A549 (cell line): Measurements from ENCODE around the gene ARHGEF28. TPM values are rescaled to one million over a fixed set of nuclear protein-coding genes. Genes with fewer than 3 reads are reported as not detected.
A peak's percentile ranks its signal among the peaks of the same experiment; 100 is the strongest.

Source experiments
- ATAC-seq, 2 experiments: fragments of 200-7000 bp in 1 of 2; fragments of >200 bp in 1 of 2; cut with Nextera tagmentation in 1 of 2; cut with Tn5 transposase in 1 of 2; 3 replicates each; pipeline versions ENCODE4 v1.8.0 to v1.9.1; 2018 to 2020; ENCODE audit warnings: mild to moderate bottlenecking in 1 of 2, moderate library complexity in 1 of 2
- CTCF ChIA-PET: fragments of 300-600 bp; sonication (Branson Sonifier 250); formaldehyde crosslinking; extraction: SDS; loops from one replicate; lab custom pipeline; 2021; ENCODE audit warnings: antibody characterized with exemption, inconsistent platforms; lab: Yijun Ruan, JAX
- POLR2A ChIA-PET: fragments of 350-600 bp; formaldehyde crosslinking; extraction: SDS; loops from one replicate; lab custom pipeline; 2021; ENCODE audit warnings: antibody characterized with exemption, inconsistent platforms; lab: Yijun Ruan, JAX
- DNase-seq, 2 experiments: peaks; one replicate each; pipeline versions ENCODE4 v3.0.0 to v3.0.0-alpha.2; 2011 to 2016; ENCODE audit warnings: low read depth in 1 of 2, low spot score in 1 of 2
- FAIRE-seq: peaks from 2 replicates; lab custom pipeline; 2011; peaks lifted over from hg19 to GRCh38; lab: Jason Lieb, UNC
- H3K27ac ChIP-seq, 2 experiments: fragments of >200 bp; sonication (Bioruptor Twin); formaldehyde crosslinking; 3 replicates each; pipeline ENCODE4 v1.5.1; 2016 to 2017
- H3K4me1 ChIP-seq: fragments of >200 bp; sonication (Bioruptor Twin); formaldehyde crosslinking; 3 replicates; pipeline ENCODE4 v1.6.1; 2016
- H3K4me2 ChIP-seq: fragments of >200 bp; sonication (Bioruptor Twin); formaldehyde crosslinking; 3 replicates; pipeline ENCODE4 v1.6.1; 2016
- H3K4me3 ChIP-seq: fragments of >200 bp; sonication (Bioruptor Twin); formaldehyde crosslinking; 3 replicates; pipeline ENCODE4 v1.5.1; 2016
- H3K9me3 ChIP-seq: fragments of >200 bp; sonication (Bioruptor Twin); formaldehyde crosslinking; 3 replicates; pipeline ENCODE4 v1.6.1; 2016
- CEBPB ChIP-seq, 2 experiments: fragments of >200 bp in 1 of 2; sonication (Bioruptor Twin) in 1 of 2; formaldehyde crosslinking in 1 of 2; IDR thresholded peaks; 2 replicates each; pipeline ENCODE4 v1.6.1; 2012 to 2016
- CHD2 ChIP-seq: fragments of 150-350 bp; IDR thresholded peaks from 2 replicates; pipeline ENCODE4 v1.6.1; 2014; ENCODE audit warnings: low read length; ENCODE audit not compliant: partially characterized antibody
- E2F6 ChIP-seq: IDR thresholded peaks from 2 replicates; pipeline ENCODE4 v1.6.1; 2012; ENCODE audit warnings: low read depth, borderline replicate concordance
- EHF ChIP-seq: fragments of 250-450 bp; sonication (Bioruptor Pico); IDR thresholded peaks from 2 replicates; pipeline ENCODE4 v1.5.0; 2020; ENCODE audit warnings: mild to moderate bottlenecking
- EP300 ChIP-seq, 2 experiments: fragments of >200 bp; sonication (Bioruptor Twin); formaldehyde crosslinking; IDR thresholded peaks; 2 replicates in 1 of 2; 3 replicates in 1 of 2; pipeline ENCODE4 v1.6.1; 2016 to 2017
- FOSB ChIP-seq: fragments of 250-450 bp; sonication (Bioruptor Pico); IDR thresholded peaks from 2 replicates; pipeline ENCODE4 v1.5.0; 2020; ENCODE audit warnings: mild to moderate bottlenecking, moderate library complexity
- FOSL2 ChIP-seq, 2 experiments: fragments of 450-650 bp in 1 of 2; fragments of >200 bp in 1 of 2; sonication (Bioruptor Twin) in 1 of 2; formaldehyde crosslinking; IDR thresholded peaks; 2 replicates each; pipeline versions ENCODE4 v1.5.0 to v1.6.1; 2016 to 2020; ENCODE audit warnings: mild to moderate bottlenecking in 1 of 2, moderate library complexity in 1 of 2
- FOXS1 ChIP-seq: fragments of 250-450 bp; sonication (Bioruptor Pico); IDR thresholded peaks from 2 replicates; pipeline ENCODE4 v1.5.0; 2020; ENCODE audit warnings: mild to moderate bottlenecking, moderate library complexity
- GATA3 ChIP-seq: IDR thresholded peaks from 2 replicates; pipeline ENCODE4 v1.6.1; 2012; ENCODE audit warnings: borderline replicate concordance
- HDAC2 ChIP-seq: fragments of 200-600 bp; sonication (generic); IDR thresholded peaks from 2 replicates; pipeline ENCODE4 v1.6.1; 2016
- HOXB13 ChIP-seq: fragments of 250-450 bp; sonication (Bioruptor Pico); IDR thresholded peaks from 2 replicates; pipeline ENCODE4 v1.5.0; 2020; ENCODE audit warnings: low read depth, mild to moderate bottlenecking, moderate library complexity
- HOXB5 ChIP-seq: fragments of 250-450 bp; sonication (Bioruptor Pico); IDR thresholded peaks from 2 replicates; pipeline ENCODE4 v1.5.0; 2020; ENCODE audit warnings: mild to moderate bottlenecking, moderate library complexity
- JUNB ChIP-seq: fragments of >200 bp; sonication (Bioruptor Twin); formaldehyde crosslinking; IDR thresholded peaks from 2 replicates; pipeline ENCODE4 v1.6.1; 2016
- MAFK ChIP-seq: fragments of 450-650 bp; IDR thresholded peaks from 2 replicates; pipeline ENCODE4 v1.6.1; 2014; ENCODE audit not compliant: partially characterized antibody
- MAX ChIP-seq: IDR thresholded peaks from 2 replicates; pipeline ENCODE4 v1.6.1; 2012
- NFE2L2 ChIP-seq: fragments of 150-350 bp; conservative IDR thresholded peaks from 2 replicates; pipeline ENCODE4 v1.6.1; 2014; ENCODE audit warnings: low read length
- PBX3 ChIP-seq: IDR thresholded peaks from 2 replicates; pipeline ENCODE4 v1.6.1; 2012
- PHF8 ChIP-seq: fragments of 200-600 bp; sonication (generic); IDR thresholded peaks from 2 replicates; pipeline ENCODE4 v1.6.1; 2016; ENCODE audit warnings: low read depth, mild to moderate bottlenecking, antibody characterized with exemption, moderate library complexity, borderline replicate concordance
- POLR2AphosphoS2 ChIP-seq: conservative IDR thresholded peaks from 2 replicates; pipeline ENCODE4 v1.6.1; 2012; ENCODE audit warnings: low read length, improper control_type of control experiment, inconsistent platforms
- RAD21 ChIP-seq, 2 experiments: fragments of >200 bp in 1 of 2; sonication (Bioruptor Twin) in 1 of 2; formaldehyde crosslinking in 1 of 2; IDR thresholded peaks in 1 of 2; conservative IDR thresholded peaks in 1 of 2; 2 replicates in 1 of 2; 3 replicates in 1 of 2; pipeline ENCODE4 v1.6.1; 2012 to 2018; ENCODE audit warnings: inconsistent platforms in 1 of 2
- REST ChIP-seq: fragments of 200-600 bp; sonication (generic); IDR thresholded peaks from 2 replicates; pipeline ENCODE4 v1.6.1; 2016; ENCODE audit warnings: antibody characterized with exemption, mild to moderate bottlenecking, moderate library complexity
- RNF2 ChIP-seq: fragments of 200-600 bp; sonication (generic); IDR thresholded peaks from 2 replicates; pipeline ENCODE4 v1.6.1; 2016; ENCODE audit warnings: low read depth, mild to moderate bottlenecking, antibody characterized with exemption, moderate library complexity, borderline replicate concordance
- SREBF2 ChIP-seq: fragments of 450-650 bp; IDR thresholded peaks from 2 replicates; pipeline ENCODE4 v1.6.1; 2014; ENCODE audit warnings: mild to moderate bottlenecking, moderate library complexity
- TFCP2L1 ChIP-seq: fragments of 250-450 bp; sonication (Bioruptor Pico); IDR thresholded peaks from 2 replicates; pipeline ENCODE4 v1.5.0; 2021; ENCODE audit warnings: mild to moderate bottlenecking
- TP53 ChIP-seq: fragments of 250-450 bp; sonication (Bioruptor Pico); IDR thresholded peaks from 2 replicates; pipeline ENCODE4 v1.5.0; 2021; ENCODE audit warnings: mild to moderate bottlenecking, moderate library complexity
- ZNF302 ChIP-seq: fragments of 250-450 bp; sonication (Bioruptor Pico); IDR thresholded peaks from 2 replicates; pipeline ENCODE4 v1.9.0; 2021; ENCODE audit warnings: inconsistent platforms, mild to moderate bottlenecking, moderate library complexity
- polyA plus RNA-seq, 4 experiments: library from polyadenylated mRNA; depleted of rRNA in 3 of 4; stranded (reverse); fragments of >200 nt; fragmentation: RNase III in 1 of 4; extraction: RNeasy Plus Mini Kit Qiagen cat#74134 plus additional on column Dnase treatment in 1 of 4; gene quantifications; 2 replicates in 3 of 4; 3 replicates in 1 of 4; pipeline ENCODE4 v1.2.3, GENCODE V29; 2011 to 2017
- TF ChIP-seq, protein P1 (sequence below): fragments of 450-650 bp; IDR thresholded peaks from 2 replicates; pipeline ENCODE4 v1.6.1; 2014; ENCODE audit warnings: antibody characterized with exemption
- TF ChIP-seq, protein P2 (sequence below): fragments of 250-450 bp; sonication (Bioruptor Pico); IDR thresholded peaks from 2 replicates; pipeline ENCODE4 v1.5.0; 2020; ENCODE audit warnings: low read depth, mild to moderate bottlenecking, moderate library complexity

Gene ARHGEF28
- polyA plus RNA-seq, 2 of the 4 experiments (the other 2 are of a cell fraction) = 17.0 to 22.3 TPM

- peak in 1 of 2 experiments; percentile 71 for DNase-seq
- CTCF ChIA-PET = interaction anchor here (0.7 to 5.2 kb wide), 8 partner anchors 10 to 265 kb away, joined by 3 to 34 read pairs (median 4); no protein-coding TSS in a partner anchor
- no peak overlapping the region for H3K4me3 ChIP-seq
- H3K9me3 ChIP-seq = no peaks in the 10 kb centered on the region
- no peak for TF ChIP-seq E2F6
- peak; percentile 44; the same call in 1 of the 2 replicates for TF ChIP-seq ZNF302 (CRISPR knock-in tag)
- TF ChIP-seq FOXS1 (CRISPR knock-in tag) = no peak
- TF ChIP-seq EP300 (IDR thresholded peaks at IDR 0.05) = 0 out of 5 replicates have a peak, but pooled peaks of 1 of the 2 experiments have one; percentile 33
- no peak for TF ChIP-seq POLR2AphosphoS2
- TF ChIP-seq PBX3 = no peak
- no peak for TF ChIP-seq TFCP2L1 (CRISPR knock-in tag)
- peak; percentile 72 for TF ChIP-seq NFE2L2
- no peak for TF ChIP-seq TP53 (CRISPR knock-in tag)
- no peak for TF ChIP-seq CHD2
- no peak for TF ChIP-seq EHF (CRISPR knock-in tag)
- TF ChIP-seq RAD21 (conservative IDR thresholded peaks at IDR 0.05 in 1 of 2, IDR thresholded peaks at IDR 0.05 in 1 of 2) = no peak
- TF ChIP-seq HOXB13 (CRISPR knock-in tag) = peak; percentile 76; the same call in 1 of the 2 replicates
- 0 out of 2 replicates have a peak, but pooled peaks have one; percentile 62 for TF ChIP-seq HOXB5 (CRISPR knock-in tag)
- TF ChIP-seq MAX = no peak
- no peak for TF ChIP-seq FOSB (CRISPR knock-in tag)
- peak; percentile 99 for TF ChIP-seq MAFK
- no peak for TF ChIP-seq SREBF2
- no peak for TF ChIP-seq RNF2
- TF ChIP-seq FOSL2 (IDR thresholded peaks at IDR 0.05) = peak; percentile 15; the same call in 1 of the 2 replicates
- TF ChIP-seq FOSL2 (CRISPR knock-in tag; IDR thresholded peaks at IDR 0.05) = peak; percentile 73
- TF ChIP-seq JUNB = no peak
- TF ChIP-seq PHF8 = no peak
- TF ChIP-seq, protein P1, sequence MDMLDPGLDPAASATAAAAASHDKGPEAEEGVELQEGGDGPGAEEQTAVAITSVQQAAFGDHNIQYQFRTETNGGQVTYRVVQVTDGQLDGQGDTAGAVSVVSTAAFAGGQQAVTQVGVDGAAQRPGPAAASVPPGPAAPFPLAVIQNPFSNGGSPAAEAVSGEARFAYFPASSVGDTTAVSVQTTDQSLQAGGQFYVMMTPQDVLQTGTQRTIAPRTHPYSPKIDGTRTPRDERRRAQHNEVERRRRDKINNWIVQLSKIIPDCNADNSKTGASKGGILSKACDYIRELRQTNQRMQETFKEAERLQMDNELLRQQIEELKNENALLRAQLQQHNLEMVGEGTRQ = no peak
- peak; percentile 50 to 83; a peak in 3 of 4 replicates for TF ChIP-seq CEBPB (IDR thresholded peaks at IDR 0.05)
- no peak for TF ChIP-seq HDAC2
- TF ChIP-seq REST = no peak
- TF ChIP-seq GATA3 = peak; percentile 60; the same call in 1 of the 2 replicates
- TF ChIP-seq, protein P2, sequence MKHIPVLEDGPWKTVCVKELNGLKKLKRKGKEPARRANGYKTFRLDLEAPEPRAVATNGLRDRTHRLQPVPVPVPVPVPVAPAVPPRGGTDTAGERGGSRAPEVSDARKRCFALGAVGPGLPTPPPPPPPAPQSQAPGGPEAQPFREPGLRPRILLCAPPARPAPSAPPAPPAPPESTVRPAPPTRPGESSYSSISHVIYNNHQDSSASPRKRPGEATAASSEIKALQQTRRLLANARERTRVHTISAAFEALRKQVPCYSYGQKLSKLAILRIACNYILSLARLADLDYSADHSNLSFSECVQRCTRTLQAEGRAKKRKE = no peak; the same call in 1 of the 2 replicates
- TF ChIP-seq, all 56 proteins: peak for 9
- ATAC-seq (peak; percentile 64 to 75), FAIRE-seq (peak; percentile 87)
- Histone ChIP-seq H3K4me2 (peak overlapping the region; percentile 65), H3K4me1 (peaks cover 76% of the 10 kb centered on the region), H3K27ac (peak overlapping the region; percentile 85 to 92)
- POLR2A ChIA-PET = interaction anchor here (0.6 to 1.9 kb wide), 4 partner anchors 10 to 457 kb away, joined by 3 to 7 read pairs (median 4); partner anchors contain the start of gene ARHGEF28
Measured at GRCh38 chr5:73673161-73673591, 47.2 kb downstream of the ARHGEF28 start.
